Stimulated activated CD8-positive, alpha-beta memory T cell treated with anti-CD3 and anti-CD28 coated beads, Interleukin-2, amount 100 ng/mL, for 48 hours (primary cell): ENCODE data around the gene NUP214.

Experiments used
- DNase-seq, 2 donors: peaks; one replicate each; pipeline ENCODE4 v3.0.0-alpha.2; 2020; ENCODE audit warnings: low read depth in 2 of 2

Gene NUP214

GRCh38 chr9:131125288-131126058 lies at the start of gene NUP214:
Gene NUP214, plus strand, starts transcription at chr9:131125586. Its CDS starts 119 bp downstream, at chr9:131125705.
- peak; percentile 99 to 100 for DNase-seq

DNA sequence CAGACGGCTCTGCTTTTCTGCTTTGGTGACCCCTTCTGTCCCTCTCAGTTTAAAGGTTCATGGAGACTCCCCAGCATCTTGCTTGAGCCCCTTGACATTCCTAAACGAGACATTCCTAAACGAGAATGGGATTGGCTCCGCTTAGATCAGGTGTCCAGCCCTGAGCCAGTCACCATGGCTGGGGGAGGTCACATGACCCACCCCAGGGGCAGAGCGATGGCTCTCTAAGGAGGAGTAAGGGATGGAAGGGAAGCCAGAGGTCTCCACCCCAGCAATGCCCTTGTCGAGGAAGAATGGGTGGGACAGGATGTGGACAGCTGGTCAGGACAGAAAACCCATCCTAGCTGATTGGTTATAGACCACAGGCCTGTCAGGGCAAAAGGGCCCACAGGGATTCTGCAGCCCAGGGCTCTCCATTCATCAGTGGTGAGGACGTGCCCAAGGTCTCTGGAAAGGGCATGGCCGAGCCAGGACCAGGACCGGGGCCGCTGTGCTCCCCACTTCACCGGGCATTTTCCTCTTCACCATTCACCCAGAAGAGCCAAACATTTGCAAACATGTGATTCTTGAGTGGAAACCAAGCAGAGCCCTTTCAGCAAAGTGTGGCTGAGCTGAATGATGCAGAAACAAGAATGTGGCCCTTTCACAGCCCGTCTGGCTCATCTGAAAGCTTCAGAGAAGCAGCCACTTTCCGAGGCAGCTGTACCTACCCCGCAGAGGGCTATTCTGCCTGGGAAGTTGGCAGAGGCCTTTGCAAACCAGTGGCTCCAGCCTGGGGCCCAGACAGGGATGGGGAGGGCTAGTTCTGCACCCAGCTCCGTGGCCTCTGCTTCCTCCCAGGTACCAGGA lies 48.8 kb upstream of the NUP214 start:
- DNase-seq, result no peak

DNA sequence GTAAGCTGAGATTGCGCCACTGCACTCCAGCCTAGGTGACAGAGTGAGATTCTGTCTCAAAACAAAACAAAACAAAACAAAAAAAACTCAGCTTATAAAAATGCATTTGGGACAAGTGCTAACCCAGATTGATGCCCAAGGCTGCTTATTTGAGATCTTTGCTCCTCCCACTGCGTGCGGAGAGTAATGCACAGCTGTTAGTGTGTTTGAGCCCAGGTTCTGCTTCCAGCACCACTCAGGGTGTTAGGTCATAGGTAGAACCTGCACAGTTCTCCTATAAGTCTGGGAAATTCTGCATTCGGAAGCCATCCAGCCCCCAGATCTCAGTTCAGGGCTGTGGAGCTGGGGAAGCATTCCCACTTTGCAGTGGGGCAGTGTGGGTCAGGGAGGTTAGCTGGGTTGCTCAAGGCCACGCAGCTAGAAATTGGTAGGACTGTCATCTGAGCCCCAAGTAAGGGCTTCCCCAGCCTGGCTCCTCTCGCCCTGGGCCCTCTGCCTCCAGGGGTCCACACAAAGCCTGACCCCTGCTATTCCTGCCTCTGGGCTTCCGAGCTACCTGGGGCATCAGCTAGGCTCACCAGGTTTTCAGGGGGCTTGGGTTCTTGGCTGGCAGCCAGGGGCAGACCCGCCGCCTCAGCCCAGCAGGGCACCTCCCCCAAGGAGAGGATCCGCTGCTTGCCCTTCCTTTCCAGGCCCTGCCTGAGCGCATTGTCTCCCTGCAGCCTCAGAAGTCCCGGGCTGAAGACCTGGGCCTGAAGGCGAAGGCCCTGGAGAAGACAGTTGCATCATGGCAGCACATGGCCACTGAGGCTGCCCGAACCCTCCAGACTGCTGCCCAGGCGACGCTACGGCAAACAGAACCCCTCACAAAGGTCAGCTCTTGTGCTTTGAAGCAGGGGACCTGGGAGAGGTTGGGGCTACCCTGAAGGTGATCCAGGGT lies 46.7 kb upstream of the NUP214 start:
- no peak for DNase-seq

- no peak for DNase-seq
Measured at GRCh38 chr9:131080589-131080988, 44.8 kb upstream of the NUP214 start.

GRCh38 chr9:131081868-131082267 lies 43.5 kb upstream of the NUP214 start:
- no peak for DNase-seq

DNA sequence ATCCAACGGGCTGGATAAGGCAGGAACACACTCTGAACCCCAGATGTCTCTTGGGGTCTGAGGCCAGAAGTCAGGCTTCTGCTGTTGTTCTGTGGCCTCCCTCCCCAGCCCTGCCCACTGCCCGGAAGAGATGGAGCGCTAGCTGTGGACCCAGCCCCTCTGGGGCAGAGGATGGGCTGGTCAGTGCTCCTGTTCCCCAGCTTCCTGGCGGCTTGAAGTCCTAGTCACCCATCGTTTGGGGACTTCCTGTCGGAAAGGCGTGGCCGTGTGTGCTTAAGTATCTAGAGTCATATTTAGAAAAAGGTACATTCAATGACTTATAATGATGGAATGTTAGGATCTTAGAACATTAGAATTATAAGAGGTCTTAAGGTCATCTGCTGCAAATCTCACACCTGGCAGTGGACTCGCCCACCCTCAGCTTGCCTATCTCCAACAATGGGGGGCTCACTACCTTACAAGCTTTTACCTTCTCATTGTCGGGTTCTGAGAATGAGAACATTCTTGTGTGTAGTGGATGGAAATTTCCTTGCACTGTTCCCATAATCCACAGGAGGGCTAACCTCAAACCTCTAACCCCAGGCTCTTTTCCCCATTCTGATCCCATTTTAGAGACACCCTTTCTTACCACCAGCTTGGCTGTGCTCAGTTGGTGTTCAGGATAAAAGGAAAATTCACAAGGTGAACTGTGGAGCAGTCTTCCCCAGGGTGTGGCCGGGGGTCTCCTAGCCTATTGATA lies 42.4 kb upstream of the NUP214 start:
- DNase-seq, result no peak

GRCh38 chr9:131084661-131085369 lies 40.6 kb upstream of the NUP214 start:
- no peak for DNase-seq

DNA sequence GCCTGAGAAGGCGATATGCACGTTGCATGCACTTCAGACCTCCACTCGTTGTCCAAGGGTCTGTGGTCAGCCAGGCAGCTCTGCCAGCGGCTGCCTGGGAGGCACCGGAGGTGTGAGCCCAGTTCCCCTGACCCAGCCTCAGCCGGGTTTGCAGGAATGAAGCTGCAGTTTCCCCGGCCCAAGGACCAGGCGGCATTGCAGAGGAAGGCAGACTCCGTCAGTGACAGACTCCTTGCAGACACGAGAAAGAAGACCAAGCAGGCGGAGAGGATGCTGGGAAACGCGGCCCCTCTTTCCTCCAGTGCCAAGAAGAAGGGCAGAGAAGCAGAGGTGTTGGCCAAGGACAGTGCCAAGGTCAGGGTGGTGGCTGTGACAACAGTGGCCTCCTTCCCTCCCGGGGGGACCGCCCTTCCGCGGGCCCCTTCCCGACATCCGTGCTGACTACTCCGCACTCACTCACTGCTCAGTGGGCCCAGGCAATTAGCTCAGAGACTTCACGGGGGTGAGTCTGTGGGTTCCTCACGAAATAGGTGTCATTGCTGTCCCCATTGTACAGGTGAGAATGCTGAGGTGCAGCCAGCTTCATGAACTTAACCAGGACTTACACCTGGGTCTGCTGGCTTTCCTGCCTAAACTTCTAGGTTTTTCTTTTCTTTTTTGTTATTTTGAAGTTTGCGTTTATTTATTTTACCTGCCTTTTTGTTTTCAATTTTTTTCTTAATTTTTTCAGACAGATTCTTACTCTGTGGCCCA lies 39.8 kb upstream of the NUP214 start:
- no peak for DNase-seq

DNA sequence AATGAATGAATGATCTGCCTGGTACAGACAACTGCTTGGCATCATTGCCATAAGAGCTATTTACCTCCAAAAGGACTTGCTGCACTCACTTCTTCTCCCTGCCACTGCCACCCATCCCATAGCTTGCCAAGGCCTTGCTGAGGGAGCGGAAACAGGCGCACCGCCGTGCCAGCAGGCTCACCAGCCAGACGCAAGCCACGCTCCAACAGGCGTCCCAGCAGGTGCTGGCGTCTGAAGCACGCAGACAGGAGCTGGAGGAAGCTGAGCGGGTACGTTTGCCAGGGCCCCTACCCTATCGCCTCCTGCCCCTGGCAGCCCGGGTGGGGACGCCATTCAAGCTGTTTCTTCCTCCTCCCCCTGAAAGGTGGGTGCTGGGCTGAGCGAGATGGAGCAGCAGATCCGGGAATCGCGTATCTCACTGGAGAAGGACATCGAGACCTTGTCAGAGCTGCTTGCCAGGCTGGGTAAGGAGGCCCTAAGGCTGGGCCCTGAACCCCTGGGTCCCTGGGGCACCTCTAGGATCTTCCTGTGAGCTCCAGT lies 38.0 kb upstream of the NUP214 start:
- DNase-seq, result no peak

DNA sequence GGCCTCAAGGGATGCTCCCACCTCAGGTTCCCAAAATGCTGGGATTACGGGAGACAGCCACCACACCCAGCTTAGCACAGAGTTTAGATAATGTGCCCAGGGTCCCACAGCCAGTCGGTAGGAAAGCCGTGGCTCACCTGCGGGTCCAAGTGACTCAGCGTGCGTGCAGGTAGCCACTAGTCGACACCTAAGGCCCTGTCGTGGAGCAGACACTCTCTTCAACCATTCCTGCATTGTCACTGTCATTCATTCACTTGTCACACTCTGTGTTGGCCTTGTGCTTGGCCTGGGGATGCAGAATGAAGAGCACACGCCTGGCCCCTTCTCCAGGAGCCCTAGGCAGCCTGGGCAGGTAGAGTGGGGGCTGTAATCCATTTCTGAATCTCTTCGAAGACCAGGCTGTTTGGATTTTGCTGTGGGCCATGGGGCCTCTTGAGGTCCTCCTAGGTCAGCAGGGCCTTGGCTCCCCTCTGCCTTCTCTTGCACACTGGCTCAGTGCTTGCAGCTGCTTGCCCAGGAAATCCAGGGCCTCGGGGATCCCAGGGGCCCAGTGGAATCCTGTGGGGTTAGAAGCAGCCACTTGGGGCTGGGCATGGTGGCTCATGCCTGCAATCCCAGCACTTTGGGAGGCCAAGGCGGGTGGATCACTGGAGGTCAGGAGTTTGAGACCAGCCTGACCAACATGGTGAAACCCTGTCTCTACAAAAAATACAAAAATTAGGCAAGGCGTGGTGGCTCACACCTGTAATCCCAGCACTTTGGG lies 35.2 kb upstream of the NUP214 start:
- DNase-seq, result no peak

GRCh38 chr9:131091352-131091992 lies 33.9 kb upstream of the NUP214 start:
- no peak for DNase-seq

- no peak for DNase-seq
Measured at GRCh38 chr9:131092030-131092429, 33.4 kb upstream of the NUP214 start.

GRCh38 chr9:131092548-131093440 lies 32.6 kb upstream of the NUP214 start:
- no peak for DNase-seq

GRCh38 chr9:131094015-131094414 lies 31.4 kb upstream of the NUP214 start:
- no peak for DNase-seq

GRCh38 chr9:131094622-131095021 lies 30.8 kb upstream of the NUP214 start:
- DNase-seq, result no peak

GRCh38 chr9:131095666-131096268 lies 29.6 kb upstream of the NUP214 start:
- no peak for DNase-seq
